ENCODE measurements around the gene MUC5B. TPM values are rescaled to one million over a fixed set of nuclear protein-coding genes. Genes with fewer than 3 reads are reported as not detected.

MUC5B gene
- total and polyA plus RNA-seq, 2 of the 13 experiments (the other 11 are each of a cell fraction or from before 2014, with no cell fraction given) = 0.01 TPM; not detected in 1

GRCh38 chr11:1262172-1263006 is 39.5 kb downstream of the MUC5B start (continued):
- TF ChIP-seq IRF9 (CRISPR knock-in tag; IDR thresholded peaks at IDR 0.05; ENCODE audit: borderline replicate concordance) (peak; percentile 38), HNF1B (CRISPR knock-in tag; IDR thresholded peaks at IDR 0.05) (0 out of 2 replicates have a peak, but pooled peaks have one; percentile 42), FOXA3 (CRISPR knock-in tag; IDR thresholded peaks at IDR 0.05) (0 out of 2 replicates have a peak, but pooled peaks have one; percentile 13), DZIP1 (CRISPR knock-in tag; IDR thresholded peaks at IDR 0.05) (0 out of 2 replicates have a peak, but pooled peaks have one; percentile 47), MYC (CRISPR knock-in tag; IDR thresholded peaks at IDR 0.05; ENCODE audit: borderline replicate concordance) (peak; percentile 83), SALL2 (CRISPR knock-in tag; IDR thresholded peaks at IDR 0.05) (0 out of 2 replicates have a peak, but pooled peaks have one; percentile 50), BATF2 (CRISPR knock-in tag; IDR thresholded peaks at IDR 0.05) (no peak), DMAP1 (CRISPR knock-in tag; IDR thresholded peaks at IDR 0.05) (peak; percentile 85), TRAFD1 (CRISPR knock-in tag; IDR thresholded peaks at IDR 0.05; ENCODE audit: borderline replicate concordance) (no peak), ZBTB4 (CRISPR knock-in tag; IDR thresholded peaks at IDR 0.05; ENCODE audit: borderline replicate concordance) (no peak), ZNF710 (CRISPR knock-in tag; IDR thresholded peaks at IDR 0.05; ENCODE audit: borderline replicate concordance) (peak; percentile 56; the same call in 1 of the 2 replicates), ZNF746 (CRISPR knock-in tag; IDR thresholded peaks at IDR 0.05) (peak; percentile 42; the same call in 1 of the 2 replicates), NR2C2 (CRISPR knock-in tag; IDR thresholded peaks at IDR 0.05; ENCODE audit: borderline replicate concordance) (no peak; the same call in 1 of the 2 replicates)

Measured in HepG2 (cell line).